B cell (primary cell): ENCODE data around the gene CACHD1. TPM values are rescaled to one million over a fixed set of nuclear protein-coding genes. Genes with fewer than 3 reads are reported as not detected.

ENCODE experiments used
- ATAC-seq: fragments of 200-7000 bp; cut with Tn5 transposase; one replicate; pipeline ENCODE4 v1.10.0; 2021; ENCODE audit warnings: low read depth, mild to moderate bottlenecking, moderate number of reproducible peaks, moderate library complexity
- CTCF ChIA-PET: fragments of 350-600 bp; sonication (Branson Sonifier 250); formaldehyde crosslinking; loops from one replicate; lab custom pipeline; 2021; ENCODE audit warnings: antibody characterized with exemption, inconsistent platforms; lab: Charles Lee
- POLR2A ChIA-PET: fragments of 350-600 bp; sonication (Branson Sonifier 250); formaldehyde crosslinking; loops from one replicate; lab custom pipeline; 2021; ENCODE audit warnings: antibody characterized with exemption; lab: Charles Lee
- DNase-seq: peaks from one replicate; pipeline ENCODE4 v3.0.0; 2013
- H2AFZ ChIP-seq: 2 replicates; pipeline ENCODE4 v1.6.1; 2012; ENCODE audit warnings: mild to moderate bottlenecking, low read depth, low read length; ENCODE audit not compliant: insufficient read depth, poor library complexity, severe bottlenecking
- H3K27ac ChIP-seq, 2 donors: 1 replicate in 1 of 2; 2 replicates in 1 of 2; pipeline ENCODE4 v1.5.1; 2012 to 2013; ENCODE audit warnings: low read length in 2 of 2, mild to moderate bottlenecking in 2 of 2, moderate library complexity in 1 of 2
- H3K27me3 ChIP-seq, 4 experiments: fragments of 200-600 bp in 1 of 4; sonication (generic) in 1 of 4; replicated peaks in 1 of 4; 1 replicate in 2 of 4; 2 replicates in 2 of 4; pipeline versions ENCODE4 v1.6.1 to v1.7.0; 2013 to 2016; ENCODE audit warnings: low read length in 3 of 4, mild to moderate bottlenecking in 2 of 4, mixed read lengths in 1 of 4, moderate library complexity in 1 of 4; ENCODE audit not compliant: insufficient read depth in 4 of 4, control insufficient read depth in 3 of 4; ENCODE audit errors: control extremely low read depth in 1 of 4
- H3K36me3 ChIP-seq, 2 experiments: replicated peaks in 1 of 2; 1 replicate in 1 of 2; 2 replicates in 1 of 2; pipeline versions ENCODE4 v1.6.1 to v1.7.1; 2013; ENCODE audit warnings: low read length in 1 of 2; ENCODE audit not compliant: insufficient read depth in 2 of 2, control insufficient read depth in 1 of 2; ENCODE audit errors: control extremely low read depth in 1 of 2, extremely low read depth in 1 of 2
- H3K4me1 ChIP-seq, 2 donors: fragments of 200-600 bp in 1 of 2; sonication (generic) in 1 of 2; 1 replicate in 1 of 2; 2 replicates in 1 of 2; pipeline versions ENCODE4 v1.5.1 to v1.6.1; 2013 to 2017; ENCODE audit warnings: low read length in 2 of 2; ENCODE audit not compliant: control insufficient read depth in 2 of 2, insufficient read depth in 2 of 2
- H3K4me2 ChIP-seq: replicated peaks from 2 replicates; pipeline ENCODE3; 2012; ENCODE audit warnings: mild to moderate bottlenecking, low read depth, low read length; ENCODE audit not compliant: poor library complexity, severe bottlenecking
- H3K4me3 ChIP-seq, 5 experiments: fragments of 200-600 bp in 1 of 5; sonication (generic) in 1 of 5; 1 replicate in 3 of 5; 2 replicates in 2 of 5; pipeline versions ENCODE4 v1.5.1 to v1.7.0; 2011 to 2016; ENCODE audit warnings: low read length in 4 of 5, mild to moderate bottlenecking in 4 of 5, low read depth in 2 of 5, control low read depth in 1 of 5, moderate library complexity in 1 of 5; ENCODE audit not compliant: insufficient read depth in 1 of 5; ENCODE audit errors: control extremely low read depth in 1 of 5, extremely low read depth in 1 of 5
- H3K79me2 ChIP-seq: fragments of 200-600 bp; sonication (generic); one replicate; pipeline ENCODE4 v1.6.0; 2016; ENCODE audit warnings: low read length; ENCODE audit not compliant: control insufficient read depth, insufficient read depth
- H3K9ac ChIP-seq: fragments of 200-600 bp; sonication (generic); 2 replicates; pipeline ENCODE4 v1.6.1; 2017; ENCODE audit warnings: mild to moderate bottlenecking, low read length, moderate library complexity
- H3K9me3 ChIP-seq, 3 donors: one replicate each; pipeline versions ENCODE4 v1.6.1 to v1.7.1; 2013; ENCODE audit warnings: low read length in 2 of 3; ENCODE audit not compliant: control insufficient read depth in 2 of 3, insufficient read depth in 1 of 3; ENCODE audit errors: control extremely low read depth in 1 of 3
- H4K20me1 ChIP-seq: 2 replicates; pipeline ENCODE4 v1.6.0; 2012; ENCODE audit warnings: mild to moderate bottlenecking, low read length; ENCODE audit not compliant: insufficient read depth, control insufficient read depth, poor library complexity, severe bottlenecking
- H3K27ac Mint-ChIP-seq: one replicate; pipeline ENCODE4 v1.8.0; 2021; ENCODE audit warnings: mixed read lengths
- H3K27me3 Mint-ChIP-seq: one replicate; pipeline ENCODE4 v1.8.0; 2021; ENCODE audit warnings: mixed read lengths
- H3K4me1 Mint-ChIP-seq: one replicate; pipeline ENCODE4 v1.8.0; 2021; ENCODE audit warnings: mixed read lengths
- H3K4me3 Mint-ChIP-seq: one replicate; pipeline ENCODE4 v1.8.0; 2021; ENCODE audit warnings: mixed read lengths
- H3K9me3 Mint-ChIP-seq: one replicate; pipeline ENCODE4 v1.8.0; 2022; ENCODE audit warnings: mixed read lengths; ENCODE audit not compliant: insufficient read depth
- EZH2 ChIP-seq: IDR thresholded peaks from 2 replicates; pipeline ENCODE4 v1.6.1; 2012; ENCODE audit warnings: borderline replicate concordance, low read depth, mild to moderate bottlenecking, moderate library complexity, low read length; ENCODE audit not compliant: insufficient read depth, poor library complexity, severe bottlenecking
- WGBS: methylation state at CpG from one replicate; pipeline ENCODE4 v1.1.5; 2013; ENCODE audit warnings: missing lambda C conversion rate; ENCODE audit not compliant: insufficient coverage; 5-methylcytosine and 5-hydroxymethylcytosine counted together
- intact Hi-C: fragments of 100-400 bp; cut with micrococcal nuclease; formaldehyde crosslinking; loops from one replicate; pipeline ENCODE4 v1.10.0; 2022
- polyA plus RNA-seq: library from polyadenylated mRNA; depleted of rRNA; stranded (reverse); fragments of >200 nt; gene quantifications from 2 replicates; pipeline ENCODE4 v1.2.3, GENCODE V29; 2012
- total RNA-seq, 2 donors: library from RNA; stranded (reverse); fragments of 120-200 nt in 1 of 2; gene quantifications; 1 replicate in 1 of 2; 2 replicates in 1 of 2; pipeline versions ENCODE4 v1.2.3 to v1.2.4, GENCODE V29; 2013 to 2022
- TF ChIP-seq, protein P1 (sequence below): fragments of 200-600 bp; IDR thresholded peaks from one replicate; pipeline ENCODE4 v1.8.0; 2022; ENCODE audit warnings: antibody characterized with exemption, mild to moderate bottlenecking

CACHD1 gene
- total and polyA plus RNA-seq, 2 donors (not counting 1 experiment from before 2014, with no cell fraction given): not detected

DNA sequence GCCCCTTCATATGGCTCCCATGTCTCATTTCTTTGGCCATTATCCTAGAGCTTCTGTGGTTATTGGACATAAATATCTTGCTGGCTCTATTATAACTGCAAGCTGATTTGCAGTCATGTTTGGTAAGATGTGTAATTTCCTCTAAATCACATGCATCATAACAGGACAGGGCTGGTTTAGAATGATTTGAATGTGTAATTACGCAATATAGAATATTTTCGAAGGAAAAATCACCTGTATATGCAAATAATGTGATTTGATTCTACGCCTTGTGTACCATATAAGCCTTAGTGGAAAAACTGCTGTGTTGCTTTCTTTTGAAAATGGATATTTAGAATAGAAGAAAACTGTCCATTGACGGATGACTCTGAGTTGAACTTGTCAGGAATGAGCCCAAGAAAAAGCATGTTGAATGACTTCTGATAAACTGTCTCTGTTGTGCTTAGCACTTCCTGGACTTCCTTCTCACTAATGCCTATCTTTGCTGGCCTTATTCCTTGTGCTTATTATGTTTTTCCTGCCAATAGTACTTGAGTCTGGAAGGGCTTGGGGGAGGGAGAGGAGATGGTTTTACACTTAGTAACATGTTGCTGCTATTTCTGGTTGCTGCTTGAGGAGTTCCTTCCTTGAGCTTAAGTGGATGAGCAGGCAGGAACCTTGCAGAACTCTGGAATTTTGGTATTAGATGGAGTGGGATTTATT lies 6.5 kb downstream of the CACHD1 start:
- peaks cover 0 to under 1% (median 0%) of the 10 kb centered on the region in 3 donors for H3K9me3 ChIP-seq
- peaks cover 0 to 16% (median 9%) of the 10 kb centered on the region in 4 experiments for H3K27me3 ChIP-seq
- H3K4me1 Mint-ChIP-seq: peaks cover 5% of the 10 kb centered on the region
- DNase-seq: no peak
- H3K36me3 ChIP-seq: no peaks in the 10 kb centered on the region
- H3K4me1 ChIP-seq: peaks cover 3 to 4% of the 10 kb centered on the region in 2 donors
- ChIA-PET POLR2A (no interaction called here), CTCF (no interaction called here)
- no peaks in the 10 kb centered on the region for H4K20me1 ChIP-seq
- H3K4me3 ChIP-seq: no peak overlapping the region
- WGBS: 70% methylated on average over 2 of the region's 4 CpGs
- H3K4me2 ChIP-seq: no peak overlapping the region
- TF ChIP-seq, protein P1, sequence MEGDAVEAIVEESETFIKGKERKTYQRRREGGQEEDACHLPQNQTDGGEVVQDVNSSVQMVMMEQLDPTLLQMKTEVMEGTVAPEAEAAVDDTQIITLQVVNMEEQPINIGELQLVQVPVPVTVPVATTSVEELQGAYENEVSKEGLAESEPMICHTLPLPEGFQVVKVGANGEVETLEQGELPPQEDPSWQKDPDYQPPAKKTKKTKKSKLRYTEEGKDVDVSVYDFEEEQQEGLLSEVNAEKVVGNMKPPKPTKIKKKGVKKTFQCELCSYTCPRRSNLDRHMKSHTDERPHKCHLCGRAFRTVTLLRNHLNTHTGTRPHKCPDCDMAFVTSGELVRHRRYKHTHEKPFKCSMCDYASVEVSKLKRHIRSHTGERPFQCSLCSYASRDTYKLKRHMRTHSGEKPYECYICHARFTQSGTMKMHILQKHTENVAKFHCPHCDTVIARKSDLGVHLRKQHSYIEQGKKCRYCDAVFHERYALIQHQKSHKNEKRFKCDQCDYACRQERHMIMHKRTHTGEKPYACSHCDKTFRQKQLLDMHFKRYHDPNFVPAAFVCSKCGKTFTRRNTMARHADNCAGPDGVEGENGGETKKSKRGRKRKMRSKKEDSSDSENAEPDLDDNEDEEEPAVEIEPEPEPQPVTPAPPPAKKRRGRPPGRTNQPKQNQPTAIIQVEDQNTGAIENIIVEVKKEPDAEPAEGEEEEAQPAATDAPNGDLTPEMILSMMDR: no peak
- TF ChIP-seq EZH2: no peak
- no peak overlapping the region for H3K4me3 Mint-ChIP-seq
- H3K27me3 Mint-ChIP-seq: peaks cover 40% of the 10 kb centered on the region
- ATAC-seq: no peak
- H3K9ac ChIP-seq: no peak overlapping the region
- intact Hi-C loops: no loop called here
- no peaks in the 10 kb centered on the region for H3K79me2 ChIP-seq
- H3K27ac ChIP-seq: no peak overlapping the region
- H3K9me3 Mint-ChIP-seq: no peaks in the 10 kb centered on the region
- H3K27ac Mint-ChIP-seq: no peak overlapping the region
- H2AFZ ChIP-seq: no peak overlapping the region

DNA sequence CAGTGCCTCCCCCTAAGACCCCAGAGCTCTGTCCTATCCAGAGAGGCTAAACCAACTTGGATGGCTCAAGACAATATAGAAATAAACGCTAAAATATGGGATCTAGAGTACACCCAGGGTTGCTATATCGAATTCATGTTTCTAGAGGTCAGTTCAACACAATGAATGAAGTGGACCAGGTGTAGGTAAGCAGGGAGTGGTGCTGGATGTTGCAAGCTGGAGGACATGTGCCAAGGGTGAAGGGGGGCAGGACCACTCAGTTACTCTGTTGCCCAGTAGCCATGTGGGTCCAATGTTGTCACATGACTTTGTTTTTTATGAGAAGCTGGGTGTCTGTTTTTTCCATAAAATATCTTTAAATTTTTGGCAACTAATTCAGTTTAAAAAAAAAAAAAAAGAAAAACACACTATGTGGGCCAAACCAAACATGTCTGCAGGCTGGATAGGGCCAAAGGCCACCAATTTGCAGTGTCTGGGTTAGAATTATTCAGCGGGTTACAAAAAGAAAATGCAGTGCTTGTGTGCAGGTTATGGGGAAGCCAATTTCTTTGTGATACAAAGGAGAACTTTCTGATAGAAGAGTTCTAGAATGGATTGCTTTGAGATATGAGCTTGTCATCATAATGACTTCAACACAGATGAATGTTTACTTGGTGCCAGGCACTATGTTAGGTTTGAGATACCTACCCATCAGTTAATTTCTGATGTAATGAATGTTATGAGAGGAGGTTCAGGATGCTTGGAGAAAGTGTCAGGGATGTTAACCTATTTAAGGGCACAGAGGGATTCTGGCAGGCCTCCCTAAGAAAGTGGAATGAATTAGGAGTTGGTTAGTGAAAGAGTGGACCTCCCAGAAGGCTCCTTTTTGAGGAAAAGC lies 8.9 kb downstream of the CACHD1 start:
- ATAC-seq: no peak
- CTCF ChIA-PET: interaction anchor here (0.7 kb wide), 1 partner anchor 579 kb away, joined by 3 read pairs; no protein-coding TSS in a partner anchor
- no peaks in the 10 kb centered on the region for H3K36me3 ChIP-seq
- H3K27ac ChIP-seq: no peak overlapping the region
- no peak overlapping the region for H3K9ac ChIP-seq
- TF ChIP-seq, protein P1: no peak
- TF ChIP-seq EZH2: no peak
- H3K4me1 Mint-ChIP-seq: no peaks in the 10 kb centered on the region
- no peak overlapping the region for H3K4me3 ChIP-seq
- no peaks in the 10 kb centered on the region for H3K4me1 ChIP-seq
- no peak overlapping the region for H3K27ac Mint-ChIP-seq
- DNase-seq: no peak
- POLR2A ChIA-PET: no interaction called here
- peaks cover 28% of the 10 kb centered on the region for H3K27me3 Mint-ChIP-seq
- no peaks in the 10 kb centered on the region for H3K9me3 Mint-ChIP-seq
- 88% methylated on average over 3 of the region's 3 CpGs for WGBS
- no peak overlapping the region for H3K4me3 Mint-ChIP-seq
- no peak overlapping the region for H2AFZ ChIP-seq
- H4K20me1 ChIP-seq: no peaks in the 10 kb centered on the region
- no peak overlapping the region for H3K4me2 ChIP-seq
- H3K79me2 ChIP-seq: no peaks in the 10 kb centered on the region
- H3K9me3 ChIP-seq: no peaks in the 10 kb centered on the region
- H3K27me3 ChIP-seq: peaks cover 0 to under 1% (median 0%) of the 10 kb centered on the region in 4 experiments
- intact Hi-C loops: no loop called here
